B cell (primary cell): ENCODE data around the gene CABCOCO1. TPM values are rescaled to one million over a fixed set of nuclear protein-coding genes. Genes with fewer than 3 reads are reported as not detected.

Source experiments
- ATAC-seq: fragments of 200-7000 bp; cut with Tn5 transposase; one replicate; pipeline ENCODE4 v1.10.0; 2021; ENCODE audit warnings: low read depth, mild to moderate bottlenecking, moderate number of reproducible peaks, moderate library complexity
- CTCF ChIA-PET: fragments of 350-600 bp; sonication (Branson Sonifier 250); formaldehyde crosslinking; loops from one replicate; lab custom pipeline; 2021; ENCODE audit warnings: antibody characterized with exemption, inconsistent platforms; lab: Charles Lee
- POLR2A ChIA-PET: fragments of 350-600 bp; sonication (Branson Sonifier 250); formaldehyde crosslinking; loops from one replicate; lab custom pipeline; 2021; ENCODE audit warnings: antibody characterized with exemption; lab: Charles Lee
- DNase-seq: peaks from one replicate; pipeline ENCODE4 v3.0.0; 2013
- H2AFZ ChIP-seq: 2 replicates; pipeline ENCODE4 v1.6.1; 2012; ENCODE audit warnings: mild to moderate bottlenecking, low read depth, low read length; ENCODE audit not compliant: insufficient read depth, poor library complexity, severe bottlenecking
- H3K27ac ChIP-seq, 2 donors: 1 replicate in 1 of 2; 2 replicates in 1 of 2; pipeline ENCODE4 v1.5.1; 2012 to 2013; ENCODE audit warnings: low read length in 2 of 2, mild to moderate bottlenecking in 2 of 2, moderate library complexity in 1 of 2
- H3K27me3 ChIP-seq, 4 experiments: fragments of 200-600 bp in 1 of 4; sonication (generic) in 1 of 4; replicated peaks in 1 of 4; 1 replicate in 2 of 4; 2 replicates in 2 of 4; pipeline versions ENCODE4 v1.6.1 to v1.7.0; 2013 to 2016; ENCODE audit warnings: low read length in 3 of 4, mild to moderate bottlenecking in 2 of 4, mixed read lengths in 1 of 4, moderate library complexity in 1 of 4; ENCODE audit not compliant: insufficient read depth in 4 of 4, control insufficient read depth in 3 of 4; ENCODE audit errors: control extremely low read depth in 1 of 4
- H3K36me3 ChIP-seq, 2 experiments: replicated peaks in 1 of 2; 1 replicate in 1 of 2; 2 replicates in 1 of 2; pipeline versions ENCODE4 v1.6.1 to v1.7.1; 2013; ENCODE audit warnings: low read length in 1 of 2; ENCODE audit not compliant: insufficient read depth in 2 of 2, control insufficient read depth in 1 of 2; ENCODE audit errors: control extremely low read depth in 1 of 2, extremely low read depth in 1 of 2
- H3K4me1 ChIP-seq, 2 donors: fragments of 200-600 bp in 1 of 2; sonication (generic) in 1 of 2; 1 replicate in 1 of 2; 2 replicates in 1 of 2; pipeline versions ENCODE4 v1.5.1 to v1.6.1; 2013 to 2017; ENCODE audit warnings: low read length in 2 of 2; ENCODE audit not compliant: control insufficient read depth in 2 of 2, insufficient read depth in 2 of 2
- H3K4me2 ChIP-seq: replicated peaks from 2 replicates; pipeline ENCODE3; 2012; ENCODE audit warnings: mild to moderate bottlenecking, low read depth, low read length; ENCODE audit not compliant: poor library complexity, severe bottlenecking
- H3K4me3 ChIP-seq, 5 experiments: fragments of 200-600 bp in 1 of 5; sonication (generic) in 1 of 5; 1 replicate in 3 of 5; 2 replicates in 2 of 5; pipeline versions ENCODE4 v1.5.1 to v1.7.0; 2011 to 2016; ENCODE audit warnings: low read length in 4 of 5, mild to moderate bottlenecking in 4 of 5, low read depth in 2 of 5, control low read depth in 1 of 5, moderate library complexity in 1 of 5; ENCODE audit not compliant: insufficient read depth in 1 of 5; ENCODE audit errors: control extremely low read depth in 1 of 5, extremely low read depth in 1 of 5
- H3K79me2 ChIP-seq: fragments of 200-600 bp; sonication (generic); one replicate; pipeline ENCODE4 v1.6.0; 2016; ENCODE audit warnings: low read length; ENCODE audit not compliant: control insufficient read depth, insufficient read depth
- H3K9ac ChIP-seq: fragments of 200-600 bp; sonication (generic); 2 replicates; pipeline ENCODE4 v1.6.1; 2017; ENCODE audit warnings: mild to moderate bottlenecking, low read length, moderate library complexity
- H3K9me3 ChIP-seq, 3 donors: one replicate each; pipeline versions ENCODE4 v1.6.1 to v1.7.1; 2013; ENCODE audit warnings: low read length in 2 of 3; ENCODE audit not compliant: control insufficient read depth in 2 of 3, insufficient read depth in 1 of 3; ENCODE audit errors: control extremely low read depth in 1 of 3
- H4K20me1 ChIP-seq: 2 replicates; pipeline ENCODE4 v1.6.0; 2012; ENCODE audit warnings: mild to moderate bottlenecking, low read length; ENCODE audit not compliant: insufficient read depth, control insufficient read depth, poor library complexity, severe bottlenecking
- H3K27ac Mint-ChIP-seq: one replicate; pipeline ENCODE4 v1.8.0; 2021; ENCODE audit warnings: mixed read lengths
- H3K27me3 Mint-ChIP-seq: one replicate; pipeline ENCODE4 v1.8.0; 2021; ENCODE audit warnings: mixed read lengths
- H3K4me1 Mint-ChIP-seq: one replicate; pipeline ENCODE4 v1.8.0; 2021; ENCODE audit warnings: mixed read lengths
- H3K4me3 Mint-ChIP-seq: one replicate; pipeline ENCODE4 v1.8.0; 2021; ENCODE audit warnings: mixed read lengths
- H3K9me3 Mint-ChIP-seq: one replicate; pipeline ENCODE4 v1.8.0; 2022; ENCODE audit warnings: mixed read lengths; ENCODE audit not compliant: insufficient read depth
- EZH2 ChIP-seq: IDR thresholded peaks from 2 replicates; pipeline ENCODE4 v1.6.1; 2012; ENCODE audit warnings: borderline replicate concordance, low read depth, mild to moderate bottlenecking, moderate library complexity, low read length; ENCODE audit not compliant: insufficient read depth, poor library complexity, severe bottlenecking
- WGBS: methylation state at CpG from one replicate; pipeline ENCODE4 v1.1.5; 2013; ENCODE audit warnings: missing lambda C conversion rate; ENCODE audit not compliant: insufficient coverage; 5-methylcytosine and 5-hydroxymethylcytosine counted together
- intact Hi-C: fragments of 100-400 bp; cut with micrococcal nuclease; formaldehyde crosslinking; loops from one replicate; pipeline ENCODE4 v1.10.0; 2022
- polyA plus RNA-seq: library from polyadenylated mRNA; depleted of rRNA; stranded (reverse); fragments of >200 nt; gene quantifications from 2 replicates; pipeline ENCODE4 v1.2.3, GENCODE V29; 2012
- total RNA-seq, 2 donors: library from RNA; stranded (reverse); fragments of 120-200 nt in 1 of 2; gene quantifications; 1 replicate in 1 of 2; 2 replicates in 1 of 2; pipeline versions ENCODE4 v1.2.3 to v1.2.4, GENCODE V29; 2013 to 2022
- TF ChIP-seq, protein P1 (sequence below): fragments of 200-600 bp; IDR thresholded peaks from one replicate; pipeline ENCODE4 v1.8.0; 2022; ENCODE audit warnings: antibody characterized with exemption, mild to moderate bottlenecking

The CABCOCO1 gene
- total and polyA plus RNA-seq, 2 donors (not counting 1 experiment from before 2014, with no cell fraction given): not detected

DNA sequence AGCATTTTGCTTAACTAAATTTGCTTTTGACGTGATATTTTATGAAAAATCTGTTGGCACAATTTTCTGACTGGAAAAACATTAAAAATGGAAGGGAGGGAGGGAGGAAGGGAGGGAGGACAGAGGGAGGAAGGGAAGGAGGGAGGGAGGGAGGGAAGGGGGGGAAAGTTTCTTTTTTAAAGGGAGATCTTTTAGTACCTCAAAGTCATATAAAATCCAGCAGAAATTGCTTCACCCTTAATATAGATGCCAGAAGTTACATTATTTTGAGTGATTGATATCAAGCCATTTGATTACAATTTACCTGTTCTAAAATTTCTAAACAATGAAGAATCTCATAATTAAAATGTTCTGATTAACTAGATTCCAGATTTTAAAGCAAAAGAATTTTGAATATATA lies 68.9 kb downstream of the CABCOCO1 start:
- Histone ChIP-seq H4K20me1 (no peaks in the 10 kb centered on the region), H3K27ac (no peak overlapping the region), H3K4me1 (no peaks in the 10 kb centered on the region), H3K27me3 (no peaks in the 10 kb centered on the region), H3K9me3 (no peaks in the 10 kb centered on the region), H2AFZ (no peak overlapping the region), H3K79me2 (no peaks in the 10 kb centered on the region), H3K4me3 (no peak overlapping the region), H3K9ac (no peak overlapping the region), H3K4me2 (no peak overlapping the region), H3K36me3 (no peaks in the 10 kb centered on the region)
- ChIA-PET POLR2A (no interaction called here), CTCF (no interaction called here)
- WGBS: no CpG with 5 or more reads among the region's 1 CpG
- H3K27ac Mint-ChIP-seq: no peak overlapping the region
- no peak for DNase-seq
- no peak for ATAC-seq
- no peak for TF ChIP-seq EZH2
- TF ChIP-seq, protein P1, sequence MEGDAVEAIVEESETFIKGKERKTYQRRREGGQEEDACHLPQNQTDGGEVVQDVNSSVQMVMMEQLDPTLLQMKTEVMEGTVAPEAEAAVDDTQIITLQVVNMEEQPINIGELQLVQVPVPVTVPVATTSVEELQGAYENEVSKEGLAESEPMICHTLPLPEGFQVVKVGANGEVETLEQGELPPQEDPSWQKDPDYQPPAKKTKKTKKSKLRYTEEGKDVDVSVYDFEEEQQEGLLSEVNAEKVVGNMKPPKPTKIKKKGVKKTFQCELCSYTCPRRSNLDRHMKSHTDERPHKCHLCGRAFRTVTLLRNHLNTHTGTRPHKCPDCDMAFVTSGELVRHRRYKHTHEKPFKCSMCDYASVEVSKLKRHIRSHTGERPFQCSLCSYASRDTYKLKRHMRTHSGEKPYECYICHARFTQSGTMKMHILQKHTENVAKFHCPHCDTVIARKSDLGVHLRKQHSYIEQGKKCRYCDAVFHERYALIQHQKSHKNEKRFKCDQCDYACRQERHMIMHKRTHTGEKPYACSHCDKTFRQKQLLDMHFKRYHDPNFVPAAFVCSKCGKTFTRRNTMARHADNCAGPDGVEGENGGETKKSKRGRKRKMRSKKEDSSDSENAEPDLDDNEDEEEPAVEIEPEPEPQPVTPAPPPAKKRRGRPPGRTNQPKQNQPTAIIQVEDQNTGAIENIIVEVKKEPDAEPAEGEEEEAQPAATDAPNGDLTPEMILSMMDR: no peak
- intact Hi-C loops: no loop called here
- no peaks in the 10 kb centered on the region for H3K9me3 Mint-ChIP-seq
- peaks cover 57% of the 10 kb centered on the region for H3K27me3 Mint-ChIP-seq
- H3K4me1 Mint-ChIP-seq: no peaks in the 10 kb centered on the region
- H3K4me3 Mint-ChIP-seq: no peak overlapping the region

DNA sequence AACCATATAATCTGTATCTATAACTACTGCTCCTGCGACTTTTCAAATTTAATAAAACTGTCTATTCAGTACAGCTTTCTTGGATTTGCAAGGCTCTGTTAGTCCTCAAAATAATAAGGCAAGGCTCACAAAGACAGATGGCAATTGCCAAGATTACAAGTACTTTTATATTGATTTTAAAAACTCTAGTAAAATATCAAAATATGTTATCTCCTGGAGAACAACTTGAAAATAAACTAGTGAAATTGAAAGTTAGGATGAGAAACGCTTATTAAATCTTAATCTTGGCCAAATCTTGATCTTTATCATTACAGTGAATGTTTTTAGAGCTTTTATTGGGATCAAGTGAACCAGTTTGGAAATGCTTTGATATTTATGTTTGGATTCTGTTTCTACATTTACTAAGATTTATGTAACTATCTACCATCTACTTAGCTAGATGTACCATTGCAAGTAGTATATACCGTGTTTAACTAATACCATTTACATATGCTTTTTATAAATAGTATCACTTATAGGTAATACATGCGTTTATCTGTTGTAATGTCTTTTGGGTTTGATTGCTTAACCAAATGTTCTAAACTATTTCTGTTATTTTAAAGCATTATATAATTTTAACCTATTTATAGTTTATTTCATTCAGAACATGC lies 70.0 kb downstream of the CABCOCO1 start:
- ChIA-PET POLR2A (no interaction called here), CTCF (interaction anchor here (0.6 to 1.7 kb wide), 12 partner anchors 9 to 1495 kb away, joined by 3 to 6 read pairs (median 3); no protein-coding TSS in a partner anchor)
- ATAC-seq: no peak
- Mint-ChIP-seq H3K27ac (no peak overlapping the region), H3K4me1 (no peaks in the 10 kb centered on the region), H3K9me3 (no peaks in the 10 kb centered on the region), H3K27me3 (peaks cover 67% of the 10 kb centered on the region), H3K4me3 (no peak overlapping the region)
- Histone ChIP-seq H3K36me3 (no peaks in the 10 kb centered on the region), H3K9ac (no peak overlapping the region), H2AFZ (no peak overlapping the region), H3K79me2 (no peaks in the 10 kb centered on the region), H3K27ac (no peak overlapping the region), H3K9me3 (no peaks in the 10 kb centered on the region), H3K4me3 (no peak overlapping the region), H4K20me1 (no peaks in the 10 kb centered on the region), H3K4me1 (no peaks in the 10 kb centered on the region), H3K27me3 (no peaks in the 10 kb centered on the region), H3K4me2 (no peak overlapping the region)
- DNase-seq: no peak
- WGBS: no CpG with 5 or more reads among the region's 4 CpGs
- intact Hi-C loops: loop anchor here (1.0 kb wide), 1 partner anchor 591 kb away; no protein-coding TSS in a partner anchor
- TF ChIP-seq, protein P1: no peak
- TF ChIP-seq EZH2: no peak
